HepG2 (cell line): ENCODE data around the gene CLRN2. TPM values are rescaled to one million over a fixed set of nuclear protein-coding genes. Genes with fewer than 3 reads are reported as not detected.
A peak's percentile ranks its signal among the peaks of the same experiment; 100 is the strongest.

ENCODE experiments used
- ATAC-seq: fragments of 200-7000 bp; cut with Tn5 transposase; 3 replicates; pipeline ENCODE4 v1.9.1; 2020; ENCODE audit warnings: mild to moderate bottlenecking, moderate library complexity
- BruUV-seq: library from RNA; stranded (reverse); fragments of 400-500 nt; replicated peaks from 2 replicates; lab custom pipeline; 2021; lab: Mats Ljungman, UMichigan
- CTCF ChIA-PET: fragments of 300-600 bp; formaldehyde crosslinking; extraction: SDS; loops from one replicate; lab custom pipeline; 2021; ENCODE audit warnings: low total read pairs, inconsistent platforms, low intra/inter-chr PET ratio; lab: Yijun Ruan, JAX
- POLR2A ChIA-PET: fragments of 350-600 bp; sonication (Branson Sonifier 250); formaldehyde crosslinking; loops from one replicate; lab custom pipeline; 2020; ENCODE audit warnings: antibody characterized with exemption, inconsistent platforms; lab: Yijun Ruan, JAX
- DNase-seq: peaks from one replicate; pipeline ENCODE4 v3.0.0-alpha.2; 2015; ENCODE audit warnings: low spot score
- FAIRE-seq: peaks from 3 replicates; lab custom pipeline; 2011; peaks lifted over from hg19 to GRCh38; lab: Jason Lieb, UNC
- H2AFZ ChIP-seq: one replicate; pipeline ENCODE4 v1.6.1; 2011; ENCODE audit warnings: low read length, inconsistent platforms
- H3K27ac ChIP-seq: fragments of 300-600 bp; 3 replicates; pipeline ENCODE4 v1.8.0; 2011; ENCODE audit warnings: mixed run types, mild to moderate bottlenecking, mixed read lengths, low read length, inconsistent platforms; ENCODE audit not compliant: insufficient read depth; ENCODE audit errors: extremely low read length
- H3K27me3 ChIP-seq, 2 experiments: fragments of 200-600 bp in 1 of 2; 2 replicates in 1 of 2; 3 replicates in 1 of 2; pipeline versions ENCODE4 v1.6.0 to v1.8.0; 2011; ENCODE audit warnings: low read length in 2 of 2, mild to moderate bottlenecking in 2 of 2, moderate library complexity in 2 of 2, inconsistent platforms in 1 of 2; ENCODE audit not compliant: insufficient read depth in 2 of 2, control insufficient read depth in 1 of 2
- H3K36me3 ChIP-seq, 2 experiments: fragments of 200-600 bp in 1 of 2; replicated peaks in 1 of 2; 2 replicates in 1 of 2; 3 replicates in 1 of 2; pipeline versions ENCODE4 v1.5.1 to v1.8.0; 2011; ENCODE audit warnings: low read length in 2 of 2, inconsistent platforms in 1 of 2; ENCODE audit not compliant: insufficient read depth in 2 of 2, control insufficient read depth in 1 of 2
- H3K4me1 ChIP-seq: 2 replicates; pipeline ENCODE4 v1.5.1; 2012; ENCODE audit warnings: low read length, inconsistent platforms; ENCODE audit not compliant: insufficient read depth
- H3K4me2 ChIP-seq: 2 replicates; pipeline ENCODE4 v1.6.0; 2011; ENCODE audit warnings: low read depth, low read length, inconsistent platforms
- H3K4me3 ChIP-seq, 3 experiments: fragments of 200-600 bp in 1 of 3; sonication (generic), shearing (Covaris generic) in 1 of 3; replicated peaks in 1 of 3; 2 replicates each; pipeline ENCODE4 v1.5.1; 2011 to 2016; ENCODE audit warnings: low read length in 3 of 3, inconsistent platforms in 2 of 3, low read depth in 2 of 3, mild to moderate bottlenecking in 2 of 3, control low read depth in 1 of 3, mixed read lengths in 1 of 3; ENCODE audit not compliant: insufficient read depth in 1 of 3
- H3K79me2 ChIP-seq: one replicate; pipeline ENCODE4 v1.6.1; 2011; ENCODE audit warnings: low read length, inconsistent platforms; ENCODE audit not compliant: insufficient read depth
- H3K9ac ChIP-seq: 2 replicates; pipeline ENCODE4 v1.6.0; 2011; ENCODE audit warnings: mild to moderate bottlenecking, low read depth, low read length, inconsistent platforms; ENCODE audit not compliant: insufficient read depth
- H3K9me3 ChIP-seq: 2 replicates; pipeline ENCODE4 v1.5.1; 2012; ENCODE audit warnings: mild to moderate bottlenecking, low read length
- H4K20me1 ChIP-seq: 2 replicates; pipeline ENCODE4 v1.6.0; 2011; ENCODE audit warnings: inconsistent platforms, mild to moderate bottlenecking, low read length, moderate library complexity; ENCODE audit not compliant: insufficient read depth
- BATF2 ChIP-seq: sonication (generic); formaldehyde crosslinking; IDR thresholded peaks from 2 replicates; pipeline ENCODE4 v1.8.0; 2022; ENCODE audit warnings: mild to moderate bottlenecking, missing genetic modification reagents, moderate library complexity
- HNF1B ChIP-seq: sonication (generic); formaldehyde crosslinking; IDR thresholded peaks from 2 replicates; pipeline ENCODE4 v1.5.1; 2020; ENCODE audit warnings: mild to moderate bottlenecking, moderate library complexity, missing genetic modification reagents
- MAFF ChIP-seq: IDR thresholded peaks from 2 replicates; pipeline ENCODE4 v1.6.1; 2011; ENCODE audit warnings: low read depth, low read length, improper control_type of control experiment
- MAFG ChIP-seq: sonication (generic); formaldehyde crosslinking; IDR thresholded peaks from 2 replicates; pipeline ENCODE4 v1.5.1; 2020; ENCODE audit warnings: mild to moderate bottlenecking, missing genetic modification reagents
- MAFK ChIP-seq, 2 experiments: IDR thresholded peaks in 1 of 2; conservative IDR thresholded peaks in 1 of 2; 2 replicates each; pipeline ENCODE4 v1.6.1; 2011; ENCODE audit warnings: improper control_type of control experiment in 2 of 2, low read length in 2 of 2
- NFE2 ChIP-seq: sonication (generic); formaldehyde crosslinking; IDR thresholded peaks from 2 replicates; pipeline ENCODE4 v1.4.0; 2020; ENCODE audit warnings: missing genetic modification reagents
- NFE2L2 ChIP-seq: fragments of 150-350 bp; IDR thresholded peaks from 2 replicates; pipeline ENCODE4 v1.6.1; 2014; ENCODE audit warnings: low read length
- ZNF207 ChIP-seq: fragments of 450-650 bp; IDR thresholded peaks from 2 replicates; pipeline ENCODE4 v1.6.1; 2016; ENCODE audit warnings: antibody characterized with exemption, borderline replicate concordance
- WGBS: methylation state at CpG from one replicate; pipeline ENCODE4 v1.1.6; 2017; ENCODE audit warnings: low lambda C conversion rate; 5-methylcytosine and 5-hydroxymethylcytosine counted together
- in situ Hi-C: cut with HindIII; loops from 2 replicates; pipeline ENCODE4 v1.10.0; 2017; ENCODE audit warnings: low pct_unique_long_range_greater_than_20kb; ENCODE audit not compliant: extremely low pct_ligation_motif_present
- intact Hi-C: fragments of 100-400 bp; cut with micrococcal nuclease; formaldehyde crosslinking; loops from one replicate; pipeline ENCODE4 v1.10.0; 2022; ENCODE audit not compliant: unreplicated experiment
- polyA plus RNA-seq, 8 experiments: library from polyadenylated mRNA; depleted of rRNA in 3 of 8; stranded (reverse) in 7 of 8; unstranded in 1 of 8; fragments of >200 nt; fragmentation: Illumina TruSeq in 4 of 8; extraction: Trizol in 4 of 8; gene quantifications; 2 replicates each; pipeline versions ENCODE4 v1.2.1 to v1.2.3, GENCODE V29; 2011 to 2016; ENCODE audit warnings: low read depth in 4 of 8, missing spikeins in 1 of 8, mixed read lengths in 1 of 8; ENCODE audit not compliant: insufficient read depth in 1 of 8
- total RNA-seq, 5 experiments: library from RNA; depleted of rRNA; stranded (reverse); fragments of >200 nt; fragmentation: Illumina TruSeq; extraction: Trizol; gene quantifications; 2 replicates each; pipeline ENCODE4 v1.2.3, GENCODE V29; 2016; ENCODE audit warnings: low read depth in 1 of 5

The CLRN2 gene
- total and polyA plus RNA-seq, 2 of the 13 experiments (the other 11 are each of a cell fraction or from before 2014, with no cell fraction given), result not detected

- POLR2A ChIA-PET, result interaction anchor here (0.7 to 1.3 kb wide), 4 partner anchors 9 to 79 kb away, joined by 3 to 4 read pairs (median 4); partner anchors contain the start of genes LAP3 and MED28
- Histone ChIP-seq H3K79me2 (no peaks in the 10 kb centered on the region), H3K9me3 (no peaks in the 10 kb centered on the region), H3K27ac (no peak overlapping the region), H2AFZ (peak overlapping the region; percentile 13), H4K20me1 (no peaks in the 10 kb centered on the region), H3K4me2 (no peak overlapping the region), H3K4me1 (peaks cover 38% of the 10 kb centered on the region), H3K4me3 (no peak overlapping the region), H3K9ac (no peak overlapping the region), H3K27me3 (no peaks in the 10 kb centered on the region), H3K36me3 (no peaks in the 10 kb centered on the region)
- BruUV-seq, result no TSS peak
- FAIRE-seq (no peak), ATAC-seq (no peak), DNase-seq (no peak)
- intact Hi-C loops, result no loop called here
- in situ Hi-C loops, result no loop called here
- CTCF ChIA-PET, result no interaction called here
- TF ChIP-seq MAFG (CRISPR knock-in tag) (0 out of 2 replicates have a peak, but pooled peaks have one; percentile 52), NFE2L2 (peak; percentile 90), NFE2 (peak; percentile 52; the same call in 1 of the 2 replicates), HNF1B (CRISPR knock-in tag) (no peak), ZNF207 (no peak), MAFK (conservative IDR thresholded peaks at IDR 0.05 in 1 of 2, IDR thresholded peaks at IDR 0.05 in 1 of 2; ENCODE audit: low read length in 2 of 2) (peak; percentile 90), BATF2 (CRISPR knock-in tag) (no peak), MAFF (peak; percentile 85)
- WGBS, result 48% methylated on average over 4 of the region's 4 CpGs
These were observed 20.3 kb downstream of the CLRN2 start for GRCh38 chr4:17535242-17535641.
